Muscle of back (tissue), 11 donors: ENCODE measurements around the gene MBTPS1. TPM values are rescaled to one million over a fixed set of nuclear protein-coding genes. Genes with fewer than 3 reads are reported as not detected.

Experiments
- DNase-seq, 3 donors: peaks; one replicate each; pipeline versions ENCODE4 v3.0.0 to v3.0.0-alpha.2; 2013
- polyA plus RNA-seq, 10 donors: library from polyadenylated mRNA; unstranded; fragments of 120-200 nt; gene quantifications; one replicate each; pipeline ENCODE4 v1.2.1, GENCODE V29; 2013; ENCODE audit not compliant: insufficient read length in 10 of 10

Gene MBTPS1
- polyA plus RNA-seq, 10 donors = 65.9 to 92.8 (median 68.7) TPM

DNA sequence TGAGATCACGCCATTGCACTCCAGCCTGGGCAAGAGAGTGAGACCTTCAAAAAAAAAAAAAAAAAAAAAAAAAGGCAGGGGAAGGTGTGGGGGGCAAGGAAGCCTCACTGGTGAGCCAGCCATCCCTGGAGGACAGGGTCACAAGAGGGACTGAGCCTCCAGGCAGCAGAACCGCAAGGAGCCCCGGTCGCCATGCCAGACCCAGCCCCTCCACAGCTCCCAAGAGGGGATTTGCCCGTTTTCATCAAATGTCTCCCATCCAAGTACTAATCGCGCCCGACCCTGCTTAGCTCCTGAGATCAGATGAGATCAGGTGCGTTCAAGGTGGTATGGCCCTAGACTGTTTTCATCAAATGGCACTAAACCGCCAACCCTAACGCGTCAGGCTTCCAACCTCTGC is 77.0 kb downstream of the MBTPS1 start:
- no peak for DNase-seq

- DNase-seq = no peak
Measured at GRCh38 chr16:84038469-84038868, 78.3 kb downstream of the MBTPS1 start.

DNA sequence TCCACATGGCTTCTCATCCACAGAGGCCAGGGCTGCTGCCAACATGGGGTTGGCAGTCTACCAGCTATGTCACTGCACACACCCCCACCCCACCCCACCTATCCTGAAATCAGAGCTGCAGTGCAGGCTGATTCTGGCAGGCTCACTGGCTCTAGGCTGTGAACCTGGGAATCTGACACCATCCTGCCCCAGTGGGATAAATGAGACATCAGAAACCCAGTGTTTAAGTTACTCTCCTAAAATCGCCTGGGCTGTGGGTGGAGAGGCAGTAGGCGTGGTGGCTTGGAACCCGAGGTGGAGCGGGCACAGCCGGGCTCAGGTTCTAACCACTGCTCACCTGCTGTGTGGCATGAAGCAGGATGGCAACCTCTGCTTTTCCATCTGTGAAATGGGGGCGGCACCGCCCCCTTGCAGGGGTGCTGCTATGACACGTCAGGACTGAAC is 79.7 kb downstream of the MBTPS1 start:
- no peak for DNase-seq

GRCh38 chr16:84036131-84036530 is 80.6 kb downstream of the MBTPS1 start:
- no peak for DNase-seq

DNA sequence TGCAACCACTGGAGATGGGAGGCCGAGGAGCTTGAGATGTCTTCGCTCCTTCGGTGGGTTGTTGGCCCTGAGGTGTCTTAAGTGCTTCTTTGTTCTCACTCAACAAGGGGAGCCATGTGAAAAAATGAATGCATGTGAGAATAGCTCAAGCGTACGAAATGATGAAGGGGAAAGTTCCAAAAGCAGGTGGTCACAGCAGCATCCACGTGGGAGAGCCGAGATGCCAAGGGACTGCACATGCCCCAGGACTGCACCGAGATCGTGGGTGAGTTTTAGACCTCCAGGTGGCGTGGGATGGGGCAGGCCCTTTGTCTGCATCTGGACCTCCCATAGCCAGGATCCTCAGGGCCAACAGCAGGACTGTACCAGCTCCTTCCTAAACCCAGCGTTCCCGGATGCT is 82.2 kb downstream of the MBTPS1 start:
- DNase-seq = no peak

GRCh38 chr16:84033251-84034195 is 83.2 kb downstream of the MBTPS1 start:
- no peak for DNase-seq

- DNase-seq = no peak
Measured at GRCh38 chr16:84032458-84033178, 84.1 kb downstream of the MBTPS1 start.

- no peak for DNase-seq
Measured at GRCh38 chr16:84031556-84031955, 85.2 kb downstream of the MBTPS1 start.

DNA sequence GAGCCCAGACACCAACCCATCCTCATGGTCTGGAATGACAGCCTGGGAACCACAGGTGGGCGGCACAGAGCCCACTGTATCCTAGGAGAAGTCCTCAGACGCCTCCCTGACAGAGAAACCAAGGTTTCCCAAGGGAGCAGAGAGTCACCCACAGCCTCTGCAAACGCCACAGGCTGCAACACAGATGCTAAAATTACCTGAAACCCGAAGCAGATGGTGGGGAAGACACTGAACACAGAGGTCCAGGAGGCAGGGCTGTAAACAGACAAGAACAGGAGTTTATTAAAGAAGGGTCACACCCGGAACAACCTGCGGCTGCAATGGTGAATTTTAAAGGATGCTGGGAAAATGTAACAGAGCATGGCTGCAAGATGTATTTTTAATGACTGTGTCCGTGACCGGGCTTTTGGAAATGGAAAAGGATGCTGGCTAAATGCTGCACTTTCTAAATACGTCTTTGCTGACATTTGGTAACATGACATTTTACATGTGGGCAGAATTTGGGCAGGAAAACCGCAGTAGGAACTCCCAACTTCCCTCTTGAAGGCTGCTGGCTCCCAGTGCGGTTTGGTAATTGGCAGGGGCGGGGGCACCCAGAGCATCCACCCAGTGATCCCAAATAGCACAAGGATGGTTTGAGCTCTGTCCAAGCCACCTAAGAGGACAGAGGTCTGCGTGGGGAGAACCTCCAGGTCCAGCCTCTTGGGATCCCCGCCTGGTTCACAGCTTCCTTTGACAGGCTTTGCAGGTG is 87.3 kb downstream of the MBTPS1 start:
- no peak for DNase-seq

DNA sequence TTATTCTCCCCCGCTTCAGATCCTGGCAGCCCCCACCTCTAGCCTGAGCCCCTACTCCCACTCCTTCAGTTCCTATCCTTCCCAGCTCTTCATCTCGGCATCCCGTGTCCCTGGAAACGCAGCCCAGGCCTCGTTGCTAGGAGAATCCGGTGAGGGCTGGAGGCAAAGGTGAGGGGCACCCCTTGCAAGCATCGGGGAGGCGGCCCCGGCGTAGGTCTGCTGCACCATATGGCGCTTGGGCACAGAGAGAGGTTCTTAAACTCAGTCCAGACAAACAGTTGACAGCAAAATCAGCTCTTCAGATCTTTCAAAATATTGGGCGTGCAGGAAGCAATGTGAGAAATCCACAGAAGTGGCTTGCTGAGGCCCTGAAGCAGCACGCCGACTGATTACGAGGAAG is 89.1 kb downstream of the MBTPS1 start:
- DNase-seq = no peak

GRCh38 chr16:84026606-84027005 is 90.1 kb downstream of the MBTPS1 start:
- no peak for DNase-seq

DNA sequence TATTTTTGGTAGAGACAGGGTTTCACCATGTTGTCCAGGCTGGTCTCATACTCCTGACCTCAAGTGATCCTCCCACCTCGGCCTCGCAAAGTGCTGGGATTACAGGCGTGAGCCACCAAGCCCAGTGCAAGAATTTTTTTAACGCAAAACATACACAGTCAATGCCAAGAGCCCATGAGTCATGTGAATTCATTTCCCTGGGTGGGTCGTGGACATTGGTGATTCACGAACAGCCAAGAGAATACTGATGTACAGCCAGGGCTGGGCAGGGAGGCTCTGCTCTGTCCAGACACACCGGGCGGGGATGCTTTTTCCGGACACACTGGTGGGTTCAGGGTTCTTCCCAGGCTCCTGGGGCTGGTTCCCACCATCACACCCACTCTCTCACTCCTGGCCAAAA is 91.9 kb downstream of the MBTPS1 start:
- DNase-seq = no peak

DNA sequence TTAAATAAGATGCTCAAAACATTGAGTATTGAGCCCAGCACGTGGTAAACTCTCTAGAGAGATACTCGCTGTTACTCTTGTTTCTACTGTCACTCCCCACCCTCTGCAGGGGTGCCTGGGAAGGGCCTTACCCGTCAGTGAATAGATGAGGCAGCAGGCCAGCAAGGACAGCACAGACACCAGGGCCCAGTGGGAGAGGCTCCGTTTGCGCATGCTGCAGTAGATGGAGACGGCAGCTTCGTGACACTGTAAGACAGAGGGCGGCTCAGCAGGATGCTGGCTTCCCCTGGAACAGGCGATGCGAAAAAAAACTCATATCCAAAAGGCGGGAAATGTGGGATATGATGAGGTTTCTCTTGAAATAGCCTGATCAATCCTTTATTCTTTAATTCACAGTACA is 94.1 kb downstream of the MBTPS1 start:
- DNase-seq = no peak

DNA sequence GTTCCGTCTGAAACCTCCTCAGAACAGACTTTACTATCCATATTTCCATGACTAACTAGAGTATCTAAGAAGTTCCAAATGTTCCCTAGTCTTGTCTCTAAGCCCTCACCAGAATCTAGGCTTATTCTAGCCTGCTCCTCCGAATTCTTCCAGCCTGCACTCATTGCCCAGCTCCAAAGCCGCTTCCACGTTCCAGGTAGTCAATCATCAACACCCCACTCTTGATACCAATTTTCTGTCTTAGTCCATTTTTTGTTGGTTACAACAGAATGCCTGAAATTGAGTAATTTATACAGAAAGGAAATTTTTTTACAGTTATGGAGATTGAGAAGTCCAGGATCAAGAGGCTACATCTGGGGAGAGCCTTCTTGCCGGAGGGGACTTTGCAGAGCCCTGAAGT is 95.3 kb downstream of the MBTPS1 start:
- DNase-seq = no peak

GRCh38 chr16:84020353-84020752 is 96.4 kb downstream of the MBTPS1 start:
- DNase-seq = no peak

- DNase-seq = no peak
Measured at GRCh38 chr16:84018710-84019109, 98.0 kb downstream of the MBTPS1 start.

- no peak for DNase-seq
Measured at GRCh38 chr16:84016477-84016876, 100.3 kb downstream of the MBTPS1 start.

GRCh38 chr16:84015399-84015798 is 101.3 kb downstream of the MBTPS1 start:
- DNase-seq = no peak

GRCh38 chr16:84014570-84015327 is 102.0 kb downstream of the MBTPS1 start:
- no peak for DNase-seq

- DNase-seq = peak in 2 of 3 donors; percentile 9 to 15
Measured at GRCh38 chr16:84013787-84014569, 102.8 kb downstream of the MBTPS1 start.

DNA sequence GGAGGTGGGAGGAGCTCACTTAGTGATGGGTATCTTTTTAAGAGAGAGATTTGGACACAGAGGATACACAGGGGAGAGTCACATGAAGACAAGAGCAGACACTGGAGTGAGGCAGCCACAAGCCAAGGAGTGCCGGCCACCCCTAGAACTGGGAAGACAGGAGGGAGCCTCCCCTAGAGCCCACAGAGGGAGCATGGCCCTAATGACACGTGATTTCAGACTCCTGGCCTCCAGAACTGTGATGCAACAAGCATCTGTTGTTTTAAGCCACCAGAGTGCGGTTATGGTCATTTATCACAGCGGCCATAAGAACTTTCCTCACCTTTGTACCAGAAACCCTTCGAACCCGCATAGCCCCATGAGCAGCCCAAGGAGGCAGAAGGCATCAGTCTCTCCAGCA is 107.5 kb downstream of the MBTPS1 start:
- no peak for DNase-seq
